Endothelial cell of umbilical vein (primary cell): ENCODE data around the gene CDK4. TPM values are rescaled to one million over a fixed set of nuclear protein-coding genes. Genes with fewer than 3 reads are reported as not detected.

Experiments used
- BruUV-seq: library from RNA; stranded (reverse); fragments of 400-500 nt; replicated peaks from 2 replicates; lab custom pipeline; 2021; lab: Mats Ljungman, UMichigan
- CTCF ChIA-PET: fragments of 300-600, 350-600 bp; sonication (Branson Sonifier 250); formaldehyde crosslinking; loops from one replicate; lab custom pipeline; 2021; ENCODE audit warnings: antibody characterized with exemption, inconsistent platforms; lab: Charles Lee
- POLR2A ChIA-PET: fragments of 300-600, 350-600 bp; sonication (Branson Sonifier 250); formaldehyde crosslinking; loops from one replicate; lab custom pipeline; 2021; ENCODE audit warnings: antibody characterized with exemption, inconsistent platforms; lab: Charles Lee
- DNase-seq: peaks from one replicate; pipeline ENCODE4 v3.0.0-alpha.2; 2011; ENCODE audit warnings: low read depth, low spot score
- FAIRE-seq: peaks from 2 replicates; lab custom pipeline; 2011; peaks lifted over from hg19 to GRCh38; lab: Jason Lieb, UNC
- H2AFZ ChIP-seq: 2 replicates; pipeline ENCODE4 v1.6.0; 2012; ENCODE audit warnings: low read depth, low read length, control low read depth, inconsistent platforms
- H3K27ac ChIP-seq: 2 replicates; pipeline ENCODE4 v1.5.1; 2011; ENCODE audit warnings: low read depth, mild to moderate bottlenecking, control low read depth, low read length, moderate library complexity; ENCODE audit not compliant: insufficient read depth
- H3K27me3 ChIP-seq, 2 experiments: 2 replicates each; pipeline versions ENCODE4 v1.6.0 to v1.6.1; 2011; ENCODE audit warnings: low read length in 2 of 2, mixed read lengths in 1 of 2; ENCODE audit not compliant: control insufficient read depth in 2 of 2, insufficient read depth in 2 of 2
- H3K36me3 ChIP-seq, 2 experiments: 2 replicates in 1 of 2; 3 replicates in 1 of 2; pipeline ENCODE4 v1.5.1; 2011; ENCODE audit warnings: low read length in 2 of 2, mild to moderate bottlenecking in 1 of 2, moderate library complexity in 1 of 2; ENCODE audit not compliant: control insufficient read depth in 2 of 2, insufficient read depth in 2 of 2; ENCODE audit errors: extremely low read depth in 1 of 2
- H3K4me1 ChIP-seq: 3 replicates; pipeline ENCODE4 v1.5.1; 2011; ENCODE audit warnings: mild to moderate bottlenecking, low read length; ENCODE audit not compliant: control insufficient read depth, insufficient read depth; ENCODE audit errors: extremely low read depth
- H3K4me2 ChIP-seq: 2 replicates; pipeline ENCODE4 v1.6.1; 2011; ENCODE audit warnings: low read length, control low read depth, mixed read lengths; ENCODE audit not compliant: insufficient read depth
- H3K4me3 ChIP-seq, 3 experiments: fragments of 200-600 bp in 1 of 3; sonication (generic), shearing (Covaris generic) in 1 of 3; replicated peaks in 1 of 3; 2 replicates each; pipeline ENCODE4 v1.5.1; 2011 to 2016; ENCODE audit warnings: control low read depth in 3 of 3, low read length in 3 of 3, mild to moderate bottlenecking in 2 of 3, inconsistent platforms in 1 of 3, low read depth in 1 of 3, moderate library complexity in 1 of 3; ENCODE audit not compliant: insufficient read depth in 1 of 3
- H3K79me2 ChIP-seq: 2 replicates; pipeline ENCODE4 v1.6.0; 2012; ENCODE audit warnings: low read length, inconsistent platforms; ENCODE audit not compliant: control insufficient read depth, insufficient read depth
- H3K9ac ChIP-seq: replicated peaks from 2 replicates; pipeline ENCODE3; 2011; ENCODE audit warnings: low read length, control low read depth; ENCODE audit not compliant: insufficient read depth; ENCODE audit errors: extremely low read depth
- H3K9me1 ChIP-seq: replicated peaks from 3 replicates; pipeline ENCODE4 v1.6.0; 2011; ENCODE audit warnings: mild to moderate bottlenecking, low read length; ENCODE audit not compliant: control insufficient read depth, insufficient read depth; ENCODE audit errors: extremely low read depth
- H3K9me3 ChIP-seq: replicated peaks from 2 replicates; pipeline ENCODE4 v1.5.1; 2012; ENCODE audit warnings: low read length, inconsistent platforms; ENCODE audit not compliant: control insufficient read depth, insufficient read depth
- H4K20me1 ChIP-seq: replicated peaks from 2 replicates; pipeline ENCODE3; 2011; ENCODE audit warnings: mild to moderate bottlenecking, low read length; ENCODE audit not compliant: control insufficient read depth, insufficient read depth; ENCODE audit errors: extremely low read depth
- CTCF ChIP-seq, 2 donors: IDR thresholded peaks; 1 replicate in 1 of 2; 2 replicates in 1 of 2; pipeline ENCODE4 v1.5.1; 2011; ENCODE audit warnings: low read length in 2 of 2, mild to moderate bottlenecking in 2 of 2, moderate library complexity in 2 of 2, control low read depth in 1 of 2, inconsistent platforms in 1 of 2, low read depth in 1 of 2; ENCODE audit not compliant: insufficient read depth in 1 of 2; ENCODE audit errors: extremely low read depth in 1 of 2
- EZH2 ChIP-seq: IDR thresholded peaks from 2 replicates; pipeline ENCODE4 v1.6.1; 2012; ENCODE audit warnings: borderline replicate concordance, low read depth, mild to moderate bottlenecking, moderate library complexity, low read length, inconsistent platforms; ENCODE audit not compliant: severe bottlenecking
- FOS ChIP-seq: IDR thresholded peaks from 2 replicates; pipeline ENCODE4 v1.6.1; 2011; ENCODE audit warnings: mild to moderate bottlenecking, low read length, moderate library complexity, borderline replicate concordance; ENCODE audit not compliant: insufficient read depth
- GATA2 ChIP-seq: IDR thresholded peaks from 2 replicates; pipeline ENCODE4 v1.7.0; 2011; ENCODE audit warnings: low read depth, mild to moderate bottlenecking, moderate library complexity, mixed read lengths, low read length; ENCODE audit not compliant: insufficient read length, insufficient read depth
- JUN ChIP-seq: IDR thresholded peaks from 2 replicates; pipeline ENCODE4 v1.6.1; 2011; ENCODE audit warnings: borderline replicate concordance, low read depth; ENCODE audit not compliant: insufficient read length, insufficient read depth
- MAX ChIP-seq: IDR thresholded peaks from 2 replicates; pipeline ENCODE4 v1.6.1; 2011; ENCODE audit not compliant: insufficient read depth, insufficient read length
- MYC ChIP-seq: IDR thresholded peaks from one replicate; pipeline ENCODE4 v1.6.1; 2011; ENCODE audit warnings: mild to moderate bottlenecking, low read depth, low read length
- POLR2A ChIP-seq: IDR thresholded peaks from 2 replicates; pipeline ENCODE4 v1.6.1; 2012; ENCODE audit warnings: low read depth, mild to moderate bottlenecking, control low read depth, low read length
- POLR2AphosphoS5 ChIP-seq: IDR thresholded peaks from 2 replicates; pipeline ENCODE4 v1.6.1; 2012; ENCODE audit warnings: low read depth, mild to moderate bottlenecking, control low read depth, low read length, moderate library complexity; ENCODE audit not compliant: insufficient read depth
- dilution Hi-C: fragments of 300-500 bp; cut with MboI; formaldehyde crosslinking; loops from one replicate; pipeline ENCODE4 v1.15.0; 2019; ENCODE audit warnings: low sequenced_read_pairs; ENCODE audit not compliant: extremely low pct_ligation_motif_present
- intact Hi-C: fragments of 100-400 bp; cut with micrococcal nuclease; formaldehyde crosslinking; loops from one replicate; pipeline ENCODE4 v1.10.0; 2022
- polyA plus RNA-seq, 4 experiments: library from polyadenylated mRNA; depleted of rRNA in 3 of 4; stranded (reverse) in 3 of 4; unstranded in 1 of 4; fragments of >200 nt; gene quantifications; 2 replicates each; pipeline versions ENCODE4 v1.2.1 to v1.2.3, GENCODE V29; 2011 to 2012; ENCODE audit warnings: missing spikeins in 1 of 4
- total RNA-seq: library from RNA; stranded (reverse); gene quantifications from 2 replicates; pipeline ENCODE4 v1.2.3, GENCODE V29; 2021

CDK4 gene
- total and polyA plus RNA-seq, 2 donors (not counting 3 experiments of a cell fraction or from before 2014, with no cell fraction given) = 171 to 332 TPM

GRCh38 chr12:57731411-57732080, 20.6 kb downstream of the CDK4 start:
- BruUV-seq = no TSS peak
- CTCF ChIA-PET = no interaction called here
- no peak overlapping the region for H2AFZ ChIP-seq
- no peaks in the 10 kb centered on the region for H3K36me3 ChIP-seq
- no peak overlapping the region for H3K4me3 ChIP-seq
- no peaks in the 10 kb centered on the region for H3K9me3 ChIP-seq
- dilution Hi-C loops (no loop called here), intact Hi-C loops (no loop called here)
- H3K4me2 ChIP-seq = no peak overlapping the region
- peaks cover 43 to 51% of the 10 kb centered on the region in 2 experiments for H3K27me3 ChIP-seq
- H3K9ac ChIP-seq = no peak overlapping the region
- no peaks in the 10 kb centered on the region for H4K20me1 ChIP-seq
- peaks cover 5% of the 10 kb centered on the region for H3K4me1 ChIP-seq
- POLR2A ChIA-PET = no interaction called here
- no peak for DNase-seq
- no peaks in the 10 kb centered on the region for H3K9me1 ChIP-seq
- TF ChIP-seq GATA2 = no peak
- H3K27ac ChIP-seq = no peak overlapping the region
- no peaks in the 10 kb centered on the region for H3K79me2 ChIP-seq
- FAIRE-seq = no peak

- intact Hi-C loops = no loop called here
- BruUV-seq = no TSS peak
Observed at GRCh38 chr12:57730336-57731067, 21.6 kb downstream of the CDK4 start.

More at GRCh38 chr12:57730336-57731067, 21.6 kb downstream of the CDK4 start:
- Histone ChIP-seq H3K79me2 (no peaks in the 10 kb centered on the region), H4K20me1 (no peaks in the 10 kb centered on the region), H3K4me3 (no peak overlapping the region), H2AFZ (no peak overlapping the region), H3K4me2 (no peak overlapping the region), H3K4me1 (peaks cover 7% of the 10 kb centered on the region), H3K9me1 (no peaks in the 10 kb centered on the region), H3K9ac (no peak overlapping the region), H3K9me3 (no peaks in the 10 kb centered on the region), H3K27ac (no peak overlapping the region), H3K36me3 (no peaks in the 10 kb centered on the region), H3K27me3 (peaks cover 33 to 41% of the 10 kb centered on the region in 2 experiments)
- dilution Hi-C loops = no loop called here
- no peak for DNase-seq
- no peak for FAIRE-seq
- CTCF ChIA-PET = interaction anchor here (1.5 kb wide), 1 partner anchor 14 kb away, joined by 5 read pairs; the partner anchor contains the start of gene TSPAN31
- TF ChIP-seq GATA2 (no peak), MYC (no peak), EZH2 (no peak), JUN (no peak), MAX (no peak), POLR2A (no peak), FOS (no peak), POLR2AphosphoS5 (no peak), CTCF (IDR thresholded peaks at IDR 0.05; ENCODE audit: extremely low read depth in 1 of 2, insufficient read depth in 1 of 2, low read depth in 1 of 2, low read length in 2 of 2) (no peak)
- POLR2A ChIA-PET = no interaction called here
